ENCODE measurements around the gene OR8K3.

- TF ChIP-seq CTCF (IDR thresholded peaks at IDR 0.05; ENCODE audit: insufficient read depth, low read length) (no peak), POLR2AphosphoS5 (IDR thresholded peaks at IDR 0.05; ENCODE audit: low read depth) (no peak), GABPA (IDR thresholded peaks at IDR 0.05; ENCODE audit: low read depth) (no peak), SPI1 (IDR thresholded peaks at IDR 0.05; ENCODE audit: borderline replicate concordance, low read depth) (no peak)
Measured at GRCh38 chr11:56292154-56292553, 22.8 kb upstream of the OR8K3 start, which contains the start of gene OR8H1.
